ENCODE data around the gene KCNIP1.

DNA sequence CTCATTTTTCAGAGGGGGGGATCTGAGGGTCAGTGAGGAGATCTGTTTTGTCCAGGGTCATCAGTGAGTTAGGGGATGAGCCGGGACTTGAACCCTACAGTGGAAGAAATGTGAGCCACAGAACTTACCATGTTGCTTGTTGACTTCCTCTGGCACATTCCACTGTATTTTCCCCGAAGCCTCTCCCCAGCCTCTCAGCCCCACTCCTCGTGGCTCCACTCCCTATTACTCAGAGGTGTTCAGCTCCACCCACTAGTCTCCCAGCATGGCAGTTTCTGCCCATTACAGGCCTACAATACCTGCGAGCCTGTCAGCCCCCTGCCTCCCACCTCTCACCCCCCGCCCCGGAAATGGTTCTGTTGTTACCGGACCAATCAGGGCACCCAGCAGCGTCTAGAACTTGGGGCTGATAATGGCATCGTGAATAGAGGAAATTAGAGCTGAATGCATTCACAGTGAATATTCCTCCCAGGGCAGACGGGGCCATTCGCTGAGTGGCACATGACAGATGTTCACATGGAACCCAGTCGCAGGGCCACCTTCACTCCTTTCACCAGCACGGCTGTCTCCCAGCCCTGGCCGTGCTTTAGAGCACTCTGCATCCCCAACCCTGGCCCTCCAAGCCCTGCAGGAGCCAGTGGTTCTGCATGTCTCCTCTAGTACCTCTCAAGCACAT lies 81.6 kb downstream of the KCNIP1 start:
- TF ChIP-seq MAX (IDR thresholded peaks at IDR 0.05; ENCODE audit: low read depth, low read length) = no peak
- TF ChIP-seq POLR2A (IDR thresholded peaks at IDR 0.05; ENCODE audit: extremely low read depth, insufficient read length) = no peak

Measured in NB4 (cell line).